Ascending aorta (tissue), 2 donors: ENCODE measurements around the gene CAPN11. TPM values are rescaled to one million over a fixed set of nuclear protein-coding genes. Genes with fewer than 3 reads are reported as not detected.
"Not testable (repeated sequence)": the region's sequence is repeated elsewhere in the genome, so short reads cannot be mapped to it uniquely, and the experiment has no call there.

Experiments used
- DNase-seq, 2 donors: peaks; one replicate each; pipeline ENCODE4 v3.0.0-alpha.2; 2019; ENCODE audit warnings: low spot score in 2 of 2
- H3K27ac ChIP-seq, 2 donors: fragments of 200-600 bp; sonication (generic); one replicate each; pipeline ENCODE4 v1.5.1; 2016 to 2017; ENCODE audit warnings: mild to moderate bottlenecking in 1 of 2
- H3K27me3 ChIP-seq: fragments of 200-600 bp; sonication (generic); one replicate; pipeline ENCODE4 v1.5.1; 2017
- H3K36me3 ChIP-seq, 2 donors: fragments of 200-600 bp; sonication (generic); one replicate each; pipeline ENCODE4 v1.5.1; 2016
- H3K4me1 ChIP-seq, 2 donors: fragments of 200-600 bp; sonication (generic); one replicate each; pipeline ENCODE4 v1.5.1; 2016 to 2017; ENCODE audit warnings: mild to moderate bottlenecking in 1 of 2
- H3K4me3 ChIP-seq, 2 donors: fragments of 200-600 bp; sonication (generic); one replicate each; pipeline ENCODE4 v1.5.1; 2016 to 2017; ENCODE audit warnings: mild to moderate bottlenecking in 1 of 2
- H3K9me3 ChIP-seq, 2 donors: fragments of 200-600 bp; sonication (generic); one replicate each; pipeline ENCODE4 v1.5.1; 2016
- intact Hi-C: fragments of 100-400 bp; cut with DNase I; formaldehyde crosslinking; loops from one replicate; pipeline ENCODE4 v1.15.1; 2023
- total RNA-seq: library from RNA; depleted of rRNA; stranded (reverse); fragments of >200 nt; gene quantifications from one replicate; pipeline ENCODE4 v1.1.0, GENCODE V29; 2016
- TF ChIP-seq, protein P1 (sequence below), 3 experiments: fragments of 200-600 bp in 2 of 3; fragments of 450-650 bp in 1 of 3; sonication (generic) in 2 of 3; IDR thresholded peaks; one replicate each; pipeline ENCODE4 v1.5.1; 2016 to 2019; ENCODE audit warnings: antibody characterized with exemption in 3 of 3, mild to moderate bottlenecking in 1 of 3, moderate library complexity in 1 of 3

CAPN11 gene
- total RNA-seq, 1 donor from 2014 or later = 0.43 TPM

DNA sequence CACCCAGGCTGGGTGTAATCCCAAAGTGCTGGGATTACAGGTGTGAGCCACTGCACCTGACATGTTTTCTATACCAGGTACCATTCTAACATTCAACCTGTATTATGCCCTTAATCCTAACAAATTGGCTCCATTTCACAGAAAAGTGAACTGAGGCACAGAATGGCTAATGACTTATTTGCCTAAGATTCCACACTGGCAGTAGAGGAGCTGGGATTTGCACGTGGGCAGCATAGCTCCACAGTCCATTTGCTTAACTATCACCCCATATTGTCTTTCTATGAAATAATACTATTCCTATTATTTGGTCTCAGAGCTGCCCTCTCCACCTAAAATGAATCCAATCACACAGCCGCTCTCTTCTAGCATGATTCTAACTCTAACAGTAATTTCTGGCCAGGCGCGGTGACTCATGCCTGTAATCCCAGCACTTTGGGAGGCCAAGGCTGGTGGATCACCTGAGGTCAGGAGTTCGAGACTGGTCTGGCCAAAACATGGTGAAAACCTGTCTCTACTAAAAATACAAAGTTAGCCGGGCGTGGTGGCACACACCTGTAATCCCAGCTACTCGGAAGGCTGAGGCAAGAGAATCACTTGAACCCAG, 34.8 kb downstream of the CAPN11 start:
- TF ChIP-seq, protein P1, sequence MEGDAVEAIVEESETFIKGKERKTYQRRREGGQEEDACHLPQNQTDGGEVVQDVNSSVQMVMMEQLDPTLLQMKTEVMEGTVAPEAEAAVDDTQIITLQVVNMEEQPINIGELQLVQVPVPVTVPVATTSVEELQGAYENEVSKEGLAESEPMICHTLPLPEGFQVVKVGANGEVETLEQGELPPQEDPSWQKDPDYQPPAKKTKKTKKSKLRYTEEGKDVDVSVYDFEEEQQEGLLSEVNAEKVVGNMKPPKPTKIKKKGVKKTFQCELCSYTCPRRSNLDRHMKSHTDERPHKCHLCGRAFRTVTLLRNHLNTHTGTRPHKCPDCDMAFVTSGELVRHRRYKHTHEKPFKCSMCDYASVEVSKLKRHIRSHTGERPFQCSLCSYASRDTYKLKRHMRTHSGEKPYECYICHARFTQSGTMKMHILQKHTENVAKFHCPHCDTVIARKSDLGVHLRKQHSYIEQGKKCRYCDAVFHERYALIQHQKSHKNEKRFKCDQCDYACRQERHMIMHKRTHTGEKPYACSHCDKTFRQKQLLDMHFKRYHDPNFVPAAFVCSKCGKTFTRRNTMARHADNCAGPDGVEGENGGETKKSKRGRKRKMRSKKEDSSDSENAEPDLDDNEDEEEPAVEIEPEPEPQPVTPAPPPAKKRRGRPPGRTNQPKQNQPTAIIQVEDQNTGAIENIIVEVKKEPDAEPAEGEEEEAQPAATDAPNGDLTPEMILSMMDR (IDR thresholded peaks at IDR 0.05) = no peak
- intact Hi-C loops = no loop called here

DNA sequence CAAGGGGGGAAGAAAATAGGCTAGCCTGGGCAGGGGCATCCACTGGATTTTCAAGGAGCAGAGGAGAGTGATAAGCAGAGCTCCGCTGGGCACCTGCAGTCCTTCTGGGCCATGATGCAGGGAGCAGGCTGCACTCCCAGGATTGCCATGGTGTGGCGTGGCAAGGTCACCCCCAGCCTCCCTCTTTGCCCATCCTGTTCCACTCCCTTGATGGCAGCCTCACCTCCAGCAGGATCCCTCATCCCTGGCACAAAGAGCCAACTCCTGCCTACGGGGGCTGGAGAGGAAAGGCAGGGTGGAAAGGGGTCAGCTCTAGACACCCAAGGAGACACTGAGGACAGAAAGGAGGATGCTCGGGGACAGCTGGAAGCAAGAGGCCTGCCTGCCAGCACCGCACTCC, 35.7 kb downstream of the CAPN11 start:
- no peak for DNase-seq
- H3K36me3 ChIP-seq = no peaks in the 10 kb centered on the region
- no peaks in the 10 kb centered on the region for H3K27me3 ChIP-seq
- H3K4me3 ChIP-seq = no peak overlapping the region
- intact Hi-C loops = no loop called here
- no peak overlapping the region for H3K27ac ChIP-seq
- no peaks in the 10 kb centered on the region for H3K9me3 ChIP-seq
- TF ChIP-seq, protein P1 (IDR thresholded peaks at IDR 0.05) = no peak
- H3K4me1 ChIP-seq = peaks cover 0 to 7% of the 10 kb centered on the region in 2 donors

More for the DNA sequence above, 34.8 kb downstream of the CAPN11 start:
- Histone ChIP-seq H3K4me3 (no peak overlapping the region), H3K4me1 (peaks cover 0 to 2% of the 10 kb centered on the region in 2 donors), H3K36me3 (no peaks in the 10 kb centered on the region), H3K27me3 (no peaks in the 10 kb centered on the region), H3K9me3 (no peaks in the 10 kb centered on the region), H3K27ac (no peak overlapping the region)
- no peak for DNase-seq

DNA sequence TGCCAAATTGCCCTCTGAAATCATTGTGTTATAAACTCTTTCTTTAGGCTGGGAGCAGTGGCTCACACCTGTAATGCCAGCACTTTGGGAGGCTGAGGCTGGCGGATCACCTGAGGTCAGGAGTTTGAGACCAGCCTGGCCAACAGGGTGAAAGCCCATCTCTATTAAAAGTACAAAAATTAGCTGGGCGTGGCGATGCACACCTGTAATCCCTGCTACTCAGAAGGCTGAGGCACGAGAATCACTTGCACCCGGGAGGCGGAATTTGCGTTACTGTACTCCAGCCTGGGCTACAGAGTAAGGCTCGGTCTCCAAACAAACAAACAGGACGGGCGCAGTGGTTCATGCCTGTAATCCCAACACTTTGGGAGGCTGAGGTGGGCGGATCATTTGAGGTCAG, 37.7 kb downstream of the CAPN11 start:
- H3K4me3 ChIP-seq, intact Hi-C loops, DNase-seq, H3K36me3 ChIP-seq, H3K9me3 ChIP-seq, H3K4me1 ChIP-seq, H3K27ac ChIP-seq, H3K27me3 ChIP-seq: not testable (repeated sequence)

DNA sequence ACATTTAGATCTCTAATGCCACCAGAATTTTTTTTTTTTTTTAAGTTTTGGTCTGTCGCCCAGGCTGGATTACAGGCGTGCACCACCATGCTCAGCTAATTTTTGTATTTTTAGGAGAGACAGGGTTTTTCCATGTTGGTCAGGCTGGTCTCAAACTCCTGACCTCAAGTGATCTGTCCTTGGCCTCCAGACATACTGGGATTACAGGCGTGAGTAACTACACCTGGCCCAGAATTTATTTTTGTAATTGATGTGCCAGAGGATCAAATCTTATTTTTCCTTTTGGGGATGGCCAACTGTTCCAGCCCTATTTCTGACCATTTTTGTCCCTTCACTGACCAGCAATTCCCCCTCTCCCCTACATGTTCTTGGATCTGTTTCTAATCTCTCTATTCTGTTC, 40.1 kb downstream of the CAPN11 start:
- Histone ChIP-seq H3K9me3 (no peaks in the 10 kb centered on the region), H3K27ac (peak overlapping the region; percentile 76 to 82), H3K4me3 (no peak overlapping the region), H3K36me3 (no peaks in the 10 kb centered on the region), H3K4me1 (peaks cover 0 to 10% of the 10 kb centered on the region in 2 donors), H3K27me3 (no peaks in the 10 kb centered on the region)
- intact Hi-C loops = loop anchor here (2.0 kb wide), 1 partner anchor 26 kb away; no protein-coding TSS in a partner anchor
- peak in 1 of 2 donors; percentile 79 for DNase-seq
- TF ChIP-seq, protein P1 (IDR thresholded peaks at IDR 0.05) = no peak

DNA sequence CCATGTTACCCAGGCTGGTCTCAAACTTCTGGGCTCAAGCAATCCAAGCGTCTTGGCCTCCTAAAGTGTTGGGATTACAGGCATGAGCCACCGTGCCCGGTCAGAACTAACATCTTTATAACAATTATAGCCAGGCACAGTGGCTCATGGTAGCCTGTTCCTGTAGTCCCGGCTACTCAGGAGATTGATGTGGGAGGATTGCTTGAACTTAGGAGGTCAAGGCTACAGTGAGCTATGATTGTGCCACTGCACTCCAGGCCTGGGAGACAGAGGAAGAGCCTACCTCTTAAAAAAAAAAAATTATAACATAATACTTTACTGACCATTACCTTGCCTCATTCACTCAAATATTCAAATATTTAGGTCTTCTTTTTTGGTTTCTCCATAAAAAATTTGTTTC, 41.3 kb downstream of the CAPN11 start:
- no peaks in the 10 kb centered on the region for H3K27me3 ChIP-seq
- no peak for DNase-seq

DNA sequence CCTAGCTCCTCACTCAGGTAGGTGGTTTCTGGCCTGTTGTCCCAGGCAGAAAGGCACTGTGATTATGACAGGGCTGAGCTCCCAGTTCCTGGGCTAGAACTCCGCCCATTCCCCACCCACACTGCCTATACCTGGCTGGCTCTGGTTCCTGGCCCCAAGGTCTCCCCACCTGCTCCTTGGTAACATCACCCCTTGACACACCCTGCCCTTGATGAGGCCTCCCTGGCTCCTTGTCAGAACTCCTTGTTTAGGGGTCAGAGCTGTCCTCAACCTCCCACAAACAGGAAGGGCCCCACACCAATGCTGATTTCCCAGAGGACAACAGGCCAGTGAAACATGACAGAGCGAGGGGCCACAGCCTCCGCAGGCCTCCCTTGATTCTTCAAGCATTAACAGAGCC, 42.6 kb downstream of the CAPN11 start:
- Histone ChIP-seq H3K4me3 (no peak overlapping the region), H3K27me3 (no peaks in the 10 kb centered on the region), H3K9me3 (no peaks in the 10 kb centered on the region), H3K36me3 (no peaks in the 10 kb centered on the region), H3K4me1 (peaks cover 0 to 10% of the 10 kb centered on the region in 2 donors), H3K27ac (no peak overlapping the region)
- no peak for DNase-seq
- TF ChIP-seq, protein P1 (IDR thresholded peaks at IDR 0.05) = no peak
- intact Hi-C loops = loop anchor here (2.0 kb wide), 1 partner anchor 18 kb away; no protein-coding TSS in a partner anchor

More for the DNA sequence above, 41.3 kb downstream of the CAPN11 start:
- H3K9me3 ChIP-seq = no peaks in the 10 kb centered on the region
- no peaks in the 10 kb centered on the region for H3K36me3 ChIP-seq
- intact Hi-C loops = loop anchor here (2.0 kb wide), 2 partner anchors 19 to 27 kb away; no protein-coding TSS in a partner anchor
- peaks cover 0 to 10% of the 10 kb centered on the region in 2 donors for H3K4me1 ChIP-seq
- H3K27ac ChIP-seq = peak overlapping the region; percentile 76 to 82
- TF ChIP-seq, protein P1 (IDR thresholded peaks at IDR 0.05) = no peak
- H3K4me3 ChIP-seq = no peak overlapping the region
